Sigmoid colon (tissue), 4 donors: ENCODE measurements around the gene UROD.

ENCODE experiments used
- POLR2A ChIP-seq, 2 donors: fragments of 450-650 bp; IDR thresholded peaks; one replicate each; pipeline ENCODE4 v1.6.1; 2016; ENCODE audit warnings: antibody characterized with exemption in 2 of 2, mild to moderate bottlenecking in 2 of 2, moderate library complexity in 2 of 2
- POLR2AphosphoS5 ChIP-seq, 4 donors: sonication (generic); formaldehyde crosslinking; IDR thresholded peaks; one replicate each; pipeline ENCODE4 v1.6.1; 2017; ENCODE audit warnings: antibody characterized with exemption in 4 of 4
- TF ChIP-seq, protein P1 (sequence below), 4 experiments: fragments of 450-650 bp in 3 of 4; fragments of 200-600 bp in 1 of 4; IDR thresholded peaks; one replicate each; pipeline ENCODE4 v1.5.1; 2016 to 2019; ENCODE audit warnings: antibody characterized with exemption in 4 of 4, mild to moderate bottlenecking in 3 of 4, moderate library complexity in 2 of 4

DNA sequence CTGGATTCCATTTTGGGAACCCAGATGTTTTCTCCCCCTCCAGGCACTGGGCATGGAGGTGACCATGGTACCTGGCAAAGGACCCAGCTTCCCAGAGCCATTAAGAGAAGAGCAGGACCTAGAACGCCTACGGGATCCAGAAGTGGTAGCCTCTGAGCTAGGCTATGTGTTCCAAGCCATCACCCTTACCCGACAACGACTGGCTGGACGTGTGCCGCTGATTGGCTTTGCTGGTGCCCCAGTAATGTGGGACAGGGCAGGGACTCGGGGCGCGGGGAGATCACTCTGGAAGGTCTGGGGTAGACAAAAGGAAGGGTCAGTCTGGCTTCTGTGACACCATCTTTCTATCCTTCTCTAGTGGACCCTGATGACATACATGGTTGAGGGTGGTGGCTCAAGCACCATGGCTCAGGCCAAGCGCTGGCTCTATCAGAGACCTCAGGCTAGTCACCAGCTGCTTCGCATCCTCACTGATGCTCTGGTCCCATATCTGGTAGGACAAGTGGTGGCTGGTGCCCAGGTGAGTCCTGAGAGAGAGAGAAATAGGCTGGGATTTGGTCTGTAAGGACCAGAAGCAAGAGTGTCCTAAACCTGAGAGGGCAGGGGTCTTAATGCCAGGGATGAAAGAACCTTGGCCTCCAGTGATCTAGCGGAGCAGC lies 1.6 kb downstream of the UROD start:
- no peak for TF ChIP-seq POLR2AphosphoS5 (IDR thresholded peaks at IDR 0.05)
- TF ChIP-seq, protein P1, sequence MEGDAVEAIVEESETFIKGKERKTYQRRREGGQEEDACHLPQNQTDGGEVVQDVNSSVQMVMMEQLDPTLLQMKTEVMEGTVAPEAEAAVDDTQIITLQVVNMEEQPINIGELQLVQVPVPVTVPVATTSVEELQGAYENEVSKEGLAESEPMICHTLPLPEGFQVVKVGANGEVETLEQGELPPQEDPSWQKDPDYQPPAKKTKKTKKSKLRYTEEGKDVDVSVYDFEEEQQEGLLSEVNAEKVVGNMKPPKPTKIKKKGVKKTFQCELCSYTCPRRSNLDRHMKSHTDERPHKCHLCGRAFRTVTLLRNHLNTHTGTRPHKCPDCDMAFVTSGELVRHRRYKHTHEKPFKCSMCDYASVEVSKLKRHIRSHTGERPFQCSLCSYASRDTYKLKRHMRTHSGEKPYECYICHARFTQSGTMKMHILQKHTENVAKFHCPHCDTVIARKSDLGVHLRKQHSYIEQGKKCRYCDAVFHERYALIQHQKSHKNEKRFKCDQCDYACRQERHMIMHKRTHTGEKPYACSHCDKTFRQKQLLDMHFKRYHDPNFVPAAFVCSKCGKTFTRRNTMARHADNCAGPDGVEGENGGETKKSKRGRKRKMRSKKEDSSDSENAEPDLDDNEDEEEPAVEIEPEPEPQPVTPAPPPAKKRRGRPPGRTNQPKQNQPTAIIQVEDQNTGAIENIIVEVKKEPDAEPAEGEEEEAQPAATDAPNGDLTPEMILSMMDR (IDR thresholded peaks at IDR 0.05), result no peak
- no peak for TF ChIP-seq POLR2A (IDR thresholded peaks at IDR 0.05)
